Measurements from ENCODE around the gene SLC4A3. TPM values are rescaled to one million over a fixed set of nuclear protein-coding genes. Genes with fewer than 3 reads are reported as not detected.

Gene SLC4A3
- polyA plus RNA-seq, 1 donor (not counting 4 experiments of a cell fraction or from before 2014, with no cell fraction given), result 6.2 TPM

DNA sequence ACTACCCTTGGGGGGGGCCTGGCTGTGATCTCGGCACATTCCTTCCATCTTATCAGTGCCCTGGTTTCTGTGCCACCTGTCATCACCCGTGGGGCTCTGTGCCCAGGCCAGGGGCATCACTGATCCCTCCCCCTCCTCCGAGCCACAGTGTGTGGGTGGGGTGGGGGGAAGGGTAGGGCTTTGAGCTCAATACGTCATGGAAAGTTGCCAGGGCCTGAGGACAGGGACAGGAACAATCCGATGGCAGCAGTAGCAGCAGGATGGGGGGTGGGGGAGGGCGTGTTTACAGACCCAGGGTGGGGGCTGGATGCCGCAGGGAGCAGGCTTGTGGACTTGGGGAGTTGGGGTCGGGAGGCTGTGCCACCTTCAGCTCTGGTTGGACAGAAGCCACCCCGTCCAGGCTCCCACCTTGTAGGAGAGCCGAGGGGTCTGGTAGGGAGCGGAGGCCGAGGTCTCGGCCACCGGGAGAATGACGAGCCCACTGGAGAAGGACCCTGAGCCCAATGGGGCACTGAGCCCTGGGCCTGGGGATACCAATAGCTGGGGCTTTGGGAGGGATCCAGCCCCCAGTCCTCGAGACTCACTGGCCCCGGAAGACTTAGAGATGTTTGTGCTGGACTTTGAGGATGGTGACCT lies 3.5 kb downstream of the SLC4A3 start:
- H2AFZ ChIP-seq (ENCODE audit: control insufficient read depth, low read length), result no peak overlapping the region
- H3K4me3 ChIP-seq (ENCODE audit: control insufficient read depth in 2 of 3, extremely low read depth in 1 of 3, insufficient read depth in 2 of 3, low read depth in 1 of 3, low read length in 3 of 3), result no peak overlapping the region
- no peaks in the 10 kb centered on the region for H3K9me3 ChIP-seq (ENCODE audit: control insufficient read depth, low read depth, low read length)
- TF ChIP-seq, protein P1, sequence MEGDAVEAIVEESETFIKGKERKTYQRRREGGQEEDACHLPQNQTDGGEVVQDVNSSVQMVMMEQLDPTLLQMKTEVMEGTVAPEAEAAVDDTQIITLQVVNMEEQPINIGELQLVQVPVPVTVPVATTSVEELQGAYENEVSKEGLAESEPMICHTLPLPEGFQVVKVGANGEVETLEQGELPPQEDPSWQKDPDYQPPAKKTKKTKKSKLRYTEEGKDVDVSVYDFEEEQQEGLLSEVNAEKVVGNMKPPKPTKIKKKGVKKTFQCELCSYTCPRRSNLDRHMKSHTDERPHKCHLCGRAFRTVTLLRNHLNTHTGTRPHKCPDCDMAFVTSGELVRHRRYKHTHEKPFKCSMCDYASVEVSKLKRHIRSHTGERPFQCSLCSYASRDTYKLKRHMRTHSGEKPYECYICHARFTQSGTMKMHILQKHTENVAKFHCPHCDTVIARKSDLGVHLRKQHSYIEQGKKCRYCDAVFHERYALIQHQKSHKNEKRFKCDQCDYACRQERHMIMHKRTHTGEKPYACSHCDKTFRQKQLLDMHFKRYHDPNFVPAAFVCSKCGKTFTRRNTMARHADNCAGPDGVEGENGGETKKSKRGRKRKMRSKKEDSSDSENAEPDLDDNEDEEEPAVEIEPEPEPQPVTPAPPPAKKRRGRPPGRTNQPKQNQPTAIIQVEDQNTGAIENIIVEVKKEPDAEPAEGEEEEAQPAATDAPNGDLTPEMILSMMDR (optimal IDR thresholded peaks at IDR 0.05 in 1 of 3, IDR thresholded peaks at IDR 0.05 in 1 of 3, conservative IDR thresholded peaks at IDR 0.05 in 1 of 3; ENCODE audit: extremely low read depth in 1 of 3, insufficient read depth in 2 of 3, low read length in 3 of 3), result no peak
- no peak for TF ChIP-seq EZH2 (IDR thresholded peaks at IDR 0.05; ENCODE audit: low read length)
- no peak overlapping the region for H3K27ac ChIP-seq (ENCODE audit: control insufficient read depth, insufficient read depth, low read length)
- H3K36me3 ChIP-seq (ENCODE audit: control insufficient read depth in 2 of 2, extremely low read depth in 1 of 2, insufficient read depth in 2 of 2, low read length in 2 of 2), result peaks cover 10 to 20% of the 10 kb centered on the region in 2 experiments
- no peak for DNase-seq (ENCODE audit: low read depth, low spot score)
- H3K4me1 ChIP-seq (ENCODE audit: control insufficient read depth, extremely low read depth, insufficient read depth, low read length), result peaks cover 8% of the 10 kb centered on the region
- FAIRE-seq, result no peak
- no peaks in the 10 kb centered on the region for H3K27me3 ChIP-seq (ENCODE audit: control insufficient read depth, extremely low read depth, insufficient read depth, low read length)
- no peak overlapping the region for H3K9ac ChIP-seq (ENCODE audit: control insufficient read depth, extremely low read depth, insufficient read depth, low read length)
- H3K9me1 ChIP-seq (ENCODE audit: control insufficient read depth, extremely low read depth, insufficient read depth, low read length), result no peaks in the 10 kb centered on the region
- H3K4me2 ChIP-seq (ENCODE audit: control insufficient read depth, extremely low read depth, insufficient read depth, low read depth, low read length), result no peak overlapping the region
- no peaks in the 10 kb centered on the region for H4K20me1 ChIP-seq (ENCODE audit: control insufficient read depth, extremely low read depth, insufficient read depth, low read length)
- peaks cover 2% of the 10 kb centered on the region for H3K79me2 ChIP-seq (ENCODE audit: control insufficient read depth, insufficient read depth, low read length)
- dilution Hi-C loops (cut with MboI; ENCODE audit: extremely low pct_ligation_motif_present, low sequenced_read_pairs), result no loop called here

DNA sequence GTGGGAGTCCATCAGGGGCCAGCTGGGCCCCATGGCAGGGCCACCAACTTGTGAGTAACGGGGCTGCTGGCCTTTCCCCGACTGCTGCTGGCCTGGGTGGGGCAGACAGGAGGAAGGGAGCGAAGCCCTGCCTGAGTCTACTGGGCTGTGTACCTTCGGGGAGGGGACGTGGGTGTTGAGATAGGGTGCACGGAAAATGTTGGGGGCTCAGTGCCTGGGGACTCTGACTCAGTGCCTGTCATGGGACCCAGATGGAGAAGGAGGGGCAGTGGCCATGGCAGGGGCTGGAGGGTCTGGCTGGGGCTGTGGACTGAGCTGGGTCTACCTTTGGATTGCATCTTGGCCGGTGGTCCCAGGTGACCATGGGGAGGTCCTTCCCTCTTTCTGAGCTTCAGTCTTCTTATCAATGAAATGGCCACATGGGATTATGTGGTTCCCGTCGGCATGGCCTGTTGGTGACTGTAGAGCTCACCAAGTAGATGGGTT lies 4.0 kb downstream of the SLC4A3 start:
- DNase-seq (ENCODE audit: low read depth, low spot score) (no peak), FAIRE-seq (no peak)
- peaks cover 8% of the 10 kb centered on the region for H3K4me1 ChIP-seq (ENCODE audit: control insufficient read depth, extremely low read depth, insufficient read depth, low read length)
- H3K79me2 ChIP-seq (ENCODE audit: control insufficient read depth, insufficient read depth, low read length), result peaks cover 2% of the 10 kb centered on the region
- peaks cover 12 to 20% of the 10 kb centered on the region in 2 experiments for H3K36me3 ChIP-seq (ENCODE audit: control insufficient read depth in 2 of 2, extremely low read depth in 1 of 2, insufficient read depth in 2 of 2, low read length in 2 of 2)
- H2AFZ ChIP-seq (ENCODE audit: control insufficient read depth, low read length), result no peak overlapping the region
- no peaks in the 10 kb centered on the region for H3K27me3 ChIP-seq (ENCODE audit: control insufficient read depth, extremely low read depth, insufficient read depth, low read length)
- H3K9me3 ChIP-seq (ENCODE audit: control insufficient read depth, low read depth, low read length), result no peaks in the 10 kb centered on the region
- no peaks in the 10 kb centered on the region for H4K20me1 ChIP-seq (ENCODE audit: control insufficient read depth, extremely low read depth, insufficient read depth, low read length)
- no peak for TF ChIP-seq EZH2 (IDR thresholded peaks at IDR 0.05; ENCODE audit: low read length)
- TF ChIP-seq, protein P1 (optimal IDR thresholded peaks at IDR 0.05 in 1 of 3, IDR thresholded peaks at IDR 0.05 in 1 of 3, conservative IDR thresholded peaks at IDR 0.05 in 1 of 3; ENCODE audit: extremely low read depth in 1 of 3, insufficient read depth in 2 of 3, low read length in 3 of 3), result no peak
- H3K4me3 ChIP-seq (ENCODE audit: control insufficient read depth in 2 of 3, extremely low read depth in 1 of 3, insufficient read depth in 2 of 3, low read depth in 1 of 3, low read length in 3 of 3), result no peak overlapping the region
- H3K9ac ChIP-seq (ENCODE audit: control insufficient read depth, extremely low read depth, insufficient read depth, low read length), result no peak overlapping the region
- dilution Hi-C loops (cut with MboI; ENCODE audit: extremely low pct_ligation_motif_present, low sequenced_read_pairs), result no loop called here
- no peak overlapping the region for H3K4me2 ChIP-seq (ENCODE audit: control insufficient read depth, extremely low read depth, insufficient read depth, low read depth, low read length)
- H3K27ac ChIP-seq (ENCODE audit: control insufficient read depth, insufficient read depth, low read length), result no peak overlapping the region
- H3K9me1 ChIP-seq (ENCODE audit: control insufficient read depth, extremely low read depth, insufficient read depth, low read length), result no peaks in the 10 kb centered on the region
